Measurements from ENCODE around the gene C8G. TPM values are rescaled to one million over a fixed set of nuclear protein-coding genes. Genes with fewer than 3 reads are reported as not detected.

Gene C8G
- total RNA-seq, 1 experiment from 2014 or later, result 2.1 TPM

DNA sequence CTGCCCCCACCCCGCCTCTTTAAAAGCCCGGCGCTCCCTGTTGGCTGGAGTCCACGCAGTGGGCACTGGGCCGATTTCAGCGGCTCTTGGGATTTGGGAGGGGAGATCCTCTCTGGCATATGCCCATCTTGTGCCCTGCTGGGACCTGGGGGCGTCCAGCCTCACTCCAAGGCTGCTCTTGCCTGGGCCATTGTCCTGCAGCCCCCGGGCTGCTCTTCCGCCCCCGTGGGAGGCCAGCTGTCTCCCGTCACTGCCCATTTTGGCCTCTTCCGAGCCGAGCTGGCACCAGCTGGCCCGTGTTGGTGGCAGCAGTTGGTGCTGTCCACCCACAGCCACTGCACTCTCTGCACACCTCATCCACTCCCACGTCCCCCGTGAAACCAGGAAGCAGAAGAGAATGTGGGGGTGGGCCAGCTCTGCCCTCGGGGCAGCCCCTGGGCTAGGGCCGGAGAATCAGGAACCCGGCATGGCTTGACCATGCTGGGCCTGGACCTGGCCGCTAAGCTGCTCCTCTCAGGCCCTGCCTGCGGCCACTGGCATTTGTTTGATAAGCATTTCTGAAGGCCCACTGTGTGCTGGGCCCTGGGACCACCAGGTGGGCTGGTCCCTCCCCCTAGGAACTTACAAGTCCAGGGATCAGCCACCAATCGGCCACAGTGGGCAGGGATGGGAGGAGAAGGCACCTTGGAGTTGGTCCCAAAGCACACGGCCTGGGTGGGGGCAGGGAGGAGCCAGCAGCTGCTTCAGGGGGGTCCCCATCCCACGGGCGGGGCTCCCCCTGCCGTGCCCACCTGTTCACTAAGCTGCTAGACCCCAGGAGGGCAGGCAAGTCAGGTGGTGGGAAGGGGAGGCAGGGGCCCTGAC is 2.2 kb downstream of the C8G start:
- Histone ChIP-seq H4K20me1 (ENCODE audit: insufficient read depth) (no peaks in the 10 kb centered on the region), H3K27me3 (ENCODE audit: insufficient read depth, low read length) (no peaks in the 10 kb centered on the region), H3K4me1 (ENCODE audit: control insufficient read depth in 1 of 2, insufficient read depth in 2 of 2, low read length in 2 of 2) (peaks cover 29 to 57% of the 10 kb centered on the region in 2 experiments), H3K9ac (ENCODE audit: low read length) (no peak overlapping the region; the same call in 1 of the 2 replicates), H3K9me2 (ENCODE audit: insufficient read depth) (no peaks in the 10 kb centered on the region), H3K27ac (ENCODE audit: low read depth, low read length) (peak overlapping the region; percentile 9; the same call in 1 of the 2 replicates), H3K4me2 (ENCODE audit: low read length) (peak overlapping the region; percentile 97; the same call in 1 of the 2 replicates), H3K4me3 (replicated peaks in 1 of 2; ENCODE audit: low read depth in 1 of 2, low read length in 2 of 2) (no peak overlapping the region), H3K79me2 (ENCODE audit: insufficient read depth, low read length) (peaks cover 19% of the 10 kb centered on the region), H2AFZ (ENCODE audit: low read depth, low read length, poor library complexity, severe bottlenecking) (no peak overlapping the region), H3K9me3 (ENCODE audit: control insufficient read depth in 1 of 2, insufficient read depth in 1 of 2, low read depth in 1 of 2, low read length in 2 of 2) (no peaks in the 10 kb centered on the region), H3K36me3 (ENCODE audit: control insufficient read depth in 1 of 2, insufficient read depth in 2 of 2, low read length in 2 of 2) (peaks cover 0 to 3% of the 10 kb centered on the region in 2 experiments; a peak in 2 of 4 replicates)
- no TSS peak for BruUV-seq (replicated peaks)
- CTCF ChIA-PET, result interaction anchor here (0.9 to 3.4 kb wide), 20 partner anchors 10 to 157 kb away, joined by 3 to 109 read pairs (median 5); partner anchors contain the start of genes CLIC3, ENTPD2, FUT7 and NPDC1
- intact Hi-C loops (cut with micrococcal nuclease), result loop anchor here (10.0 kb wide), 1 partner anchor 102 kb away; the partner anchor contains the start of genes AJM1 and PHPT1
- POLR2A ChIA-PET, result interaction anchor here (0.8 to 2.1 kb wide), 5 partner anchors 18 to 294 kb away, joined by 3 to 9 read pairs (median 6); partner anchors contain the start of gene TUBB4B
- no peak for TF ChIP-seq RAD21 (IDR thresholded peaks at IDR 0.05; ENCODE audit: low read depth)
- TF ChIP-seq TCF7L2 (IDR thresholded peaks at IDR 0.05; ENCODE audit: borderline replicate concordance, extremely low read depth, insufficient read depth, insufficient read length), result no peak
- TF ChIP-seq, protein P1, sequence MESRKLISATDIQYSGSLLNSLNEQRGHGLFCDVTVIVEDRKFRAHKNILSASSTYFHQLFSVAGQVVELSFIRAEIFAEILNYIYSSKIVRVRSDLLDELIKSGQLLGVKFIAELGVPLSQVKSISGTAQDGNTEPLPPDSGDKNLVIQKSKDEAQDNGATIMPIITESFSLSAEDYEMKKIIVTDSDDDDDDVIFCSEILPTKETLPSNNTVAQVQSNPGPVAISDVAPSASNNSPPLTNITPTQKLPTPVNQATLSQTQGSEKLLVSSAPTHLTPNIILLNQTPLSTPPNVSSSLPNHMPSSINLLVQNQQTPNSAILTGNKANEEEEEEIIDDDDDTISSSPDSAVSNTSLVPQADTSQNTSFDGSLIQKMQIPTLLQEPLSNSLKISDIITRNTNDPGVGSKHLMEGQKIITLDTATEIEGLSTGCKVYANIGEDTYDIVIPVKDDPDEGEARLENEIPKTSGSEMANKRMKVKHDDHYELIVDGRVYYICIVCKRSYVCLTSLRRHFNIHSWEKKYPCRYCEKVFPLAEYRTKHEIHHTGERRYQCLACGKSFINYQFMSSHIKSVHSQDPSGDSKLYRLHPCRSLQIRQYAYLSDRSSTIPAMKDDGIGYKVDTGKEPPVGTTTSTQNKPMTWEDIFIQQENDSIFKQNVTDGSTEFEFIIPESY (IDR thresholded peaks at IDR 0.05; ENCODE audit: extremely low read depth, insufficient replicate concordance, low read length), result no peak
- TF ChIP-seq, protein P2, sequence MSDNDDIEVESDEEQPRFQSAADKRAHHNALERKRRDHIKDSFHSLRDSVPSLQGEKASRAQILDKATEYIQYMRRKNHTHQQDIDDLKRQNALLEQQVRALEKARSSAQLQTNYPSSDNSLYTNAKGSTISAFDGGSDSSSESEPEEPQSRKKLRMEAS (IDR thresholded peaks at IDR 0.05), result no peak
- TF ChIP-seq SRF (IDR thresholded peaks at IDR 0.05; ENCODE audit: low read depth), result no peak
- TF ChIP-seq ZNF274 (IDR thresholded peaks at IDR 0.05; ENCODE audit: low read depth, low read length), result no peak
- TF ChIP-seq YY1 (IDR thresholded peaks at IDR 0.05; ENCODE audit: extremely low read depth, insufficient replicate concordance, low read depth, low read length), result no peak
- TF ChIP-seq, protein P3, sequence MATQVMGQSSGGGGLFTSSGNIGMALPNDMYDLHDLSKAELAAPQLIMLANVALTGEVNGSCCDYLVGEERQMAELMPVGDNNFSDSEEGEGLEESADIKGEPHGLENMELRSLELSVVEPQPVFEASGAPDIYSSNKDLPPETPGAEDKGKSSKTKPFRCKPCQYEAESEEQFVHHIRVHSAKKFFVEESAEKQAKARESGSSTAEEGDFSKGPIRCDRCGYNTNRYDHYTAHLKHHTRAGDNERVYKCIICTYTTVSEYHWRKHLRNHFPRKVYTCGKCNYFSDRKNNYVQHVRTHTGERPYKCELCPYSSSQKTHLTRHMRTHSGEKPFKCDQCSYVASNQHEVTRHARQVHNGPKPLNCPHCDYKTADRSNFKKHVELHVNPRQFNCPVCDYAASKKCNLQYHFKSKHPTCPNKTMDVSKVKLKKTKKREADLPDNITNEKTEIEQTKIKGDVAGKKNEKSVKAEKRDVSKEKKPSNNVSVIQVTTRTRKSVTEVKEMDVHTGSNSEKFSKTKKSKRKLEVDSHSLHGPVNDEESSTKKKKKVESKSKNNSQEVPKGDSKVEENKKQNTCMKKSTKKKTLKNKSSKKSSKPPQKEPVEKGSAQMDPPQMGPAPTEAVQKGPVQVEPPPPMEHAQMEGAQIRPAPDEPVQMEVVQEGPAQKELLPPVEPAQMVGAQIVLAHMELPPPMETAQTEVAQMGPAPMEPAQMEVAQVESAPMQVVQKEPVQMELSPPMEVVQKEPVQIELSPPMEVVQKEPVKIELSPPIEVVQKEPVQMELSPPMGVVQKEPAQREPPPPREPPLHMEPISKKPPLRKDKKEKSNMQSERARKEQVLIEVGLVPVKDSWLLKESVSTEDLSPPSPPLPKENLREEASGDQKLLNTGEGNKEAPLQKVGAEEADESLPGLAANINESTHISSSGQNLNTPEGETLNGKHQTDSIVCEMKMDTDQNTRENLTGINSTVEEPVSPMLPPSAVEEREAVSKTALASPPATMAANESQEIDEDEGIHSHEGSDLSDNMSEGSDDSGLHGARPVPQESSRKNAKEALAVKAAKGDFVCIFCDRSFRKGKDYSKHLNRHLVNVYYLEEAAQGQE (IDR thresholded peaks at IDR 0.05; ENCODE audit: low read depth), result no peak
- TF ChIP-seq EGR1 (IDR thresholded peaks at IDR 0.05; ENCODE audit: low read depth), result no peak
- TF ChIP-seq POLR2AphosphoS5 (IDR thresholded peaks at IDR 0.05; ENCODE audit: low read depth, low read length), result no peak
- RAD21 ChIA-PET (ENCODE audit: low non-redundant PET in 1 of 2, low total read pairs in 2 of 2, uncharacterized antibody in 2 of 2, unreplicated experiment in 2 of 2), result interaction anchor here (1.0 to 2.1 kb wide), 8 partner anchors 45 to 99 kb away, joined by 3 to 25 read pairs (median 4); partner anchors contain the start of genes PAXX (in 2 of the 2) and CLIC3 (in 1 of the 2)
- DNase-seq (ENCODE audit: low read depth, low spot score) (no peak), ATAC-seq (no peak)
